Kidney (tissue), 14 donors: ENCODE data around the gene NXNL1. TPM values are rescaled to one million over a fixed set of nuclear protein-coding genes. Genes with fewer than 3 reads are reported as not detected.

ENCODE experiments used
- DNase-seq, 5 donors: peaks; one replicate each; pipeline ENCODE4 v3.0.0-alpha.2; 2013 to 2020
- FAIRE-seq: peaks from 2 replicates; lab custom pipeline; 2012; peaks lifted over from hg19 to GRCh38; lab: Jason Lieb, UNC
- H3K27ac ChIP-seq, 2 donors: one replicate each; pipeline ENCODE4 v1.7.0; 2013; ENCODE audit warnings: low read depth in 2 of 2, low read length in 2 of 2, inconsistent platforms in 1 of 2
- H3K27me3 ChIP-seq: one replicate; pipeline ENCODE4 v1.7.1; 2013; ENCODE audit warnings: low read length, inconsistent platforms; ENCODE audit not compliant: control insufficient read depth, insufficient read depth
- H3K36me3 ChIP-seq, 3 donors: one replicate each; pipeline versions ENCODE4 v1.7.0 to v1.7.1; 2013; ENCODE audit warnings: low read length in 3 of 3, control low read depth in 1 of 3, inconsistent platforms in 1 of 3; ENCODE audit not compliant: insufficient read depth in 3 of 3, control insufficient read depth in 2 of 3
- H3K4me1 ChIP-seq, 3 donors: one replicate each; pipeline versions ENCODE4 v1.7.0 to v1.7.1; 2013; ENCODE audit warnings: low read length in 3 of 3, inconsistent platforms in 1 of 3, low read depth in 1 of 3; ENCODE audit not compliant: control insufficient read depth in 2 of 3, insufficient read depth in 2 of 3
- H3K4me3 ChIP-seq, 3 donors: one replicate each; pipeline versions ENCODE4 v1.7.0 to v1.8.1; 2013; ENCODE audit warnings: low read length in 3 of 3, control low read depth in 1 of 3, inconsistent platforms in 1 of 3
- H3K9ac ChIP-seq, 3 donors: one replicate each; pipeline versions ENCODE4 v1.7.0 to v1.7.1; 2013; ENCODE audit warnings: low read length in 3 of 3, control low read depth in 1 of 3, inconsistent platforms in 1 of 3
- H3K9me3 ChIP-seq, 3 donors: one replicate each; pipeline versions ENCODE4 v1.7.0 to v1.7.1; 2013; ENCODE audit warnings: low read length in 3 of 3, control low read depth in 1 of 3, inconsistent platforms in 1 of 3; ENCODE audit not compliant: control insufficient read depth in 2 of 3, insufficient read depth in 1 of 3
- intact Hi-C: fragments of 100-400 bp; cut with DNase I; formaldehyde crosslinking; loops from one replicate; pipeline ENCODE4 v1.11.1; 2022
- polyA plus RNA-seq: library from polyadenylated mRNA; stranded (reverse); fragments of 350-450 nt; fragmentation: Illumina TruSeq; extraction: RNeasy Lipid Tissue Mini Kit (QIAGEN cat#74804); gene quantifications from one replicate; pipeline ENCODE4 v1.2.3, GENCODE V29; 2014; ENCODE audit warnings: low read depth, low replicate concordance; ENCODE audit not compliant: insufficient read depth
- total RNA-seq: library from RNA; stranded (reverse); fragmentation: NEBNext Ultra II Directional; extraction: Animal tissue kit (Norgen Biotek cat#: 25700); gene quantifications from one replicate; pipeline ENCODE4 v1.2.1, GENCODE V29; 2021
- TF ChIP-seq, protein P1 (sequence below): IDR thresholded peaks from 3 replicates; pipeline ENCODE4 v1.5.1; 2012; ENCODE audit warnings: mild to moderate bottlenecking, moderate library complexity, borderline replicate concordance; ENCODE audit not compliant: insufficient read depth; ENCODE audit errors: extremely low read depth
- donor health status: control.
- donor health status: control.
- donor health status: control.
- donor health status: control.
- donor health status: control.
- donor health status: DM: yes; HTN: yes; CAD: no.
- donor health status: Normal renal cell carcinoma (clear cell type).

NXNL1 gene
- total and polyA plus RNA-seq, 2 donors from 2014 or later, result not detected

DNA sequence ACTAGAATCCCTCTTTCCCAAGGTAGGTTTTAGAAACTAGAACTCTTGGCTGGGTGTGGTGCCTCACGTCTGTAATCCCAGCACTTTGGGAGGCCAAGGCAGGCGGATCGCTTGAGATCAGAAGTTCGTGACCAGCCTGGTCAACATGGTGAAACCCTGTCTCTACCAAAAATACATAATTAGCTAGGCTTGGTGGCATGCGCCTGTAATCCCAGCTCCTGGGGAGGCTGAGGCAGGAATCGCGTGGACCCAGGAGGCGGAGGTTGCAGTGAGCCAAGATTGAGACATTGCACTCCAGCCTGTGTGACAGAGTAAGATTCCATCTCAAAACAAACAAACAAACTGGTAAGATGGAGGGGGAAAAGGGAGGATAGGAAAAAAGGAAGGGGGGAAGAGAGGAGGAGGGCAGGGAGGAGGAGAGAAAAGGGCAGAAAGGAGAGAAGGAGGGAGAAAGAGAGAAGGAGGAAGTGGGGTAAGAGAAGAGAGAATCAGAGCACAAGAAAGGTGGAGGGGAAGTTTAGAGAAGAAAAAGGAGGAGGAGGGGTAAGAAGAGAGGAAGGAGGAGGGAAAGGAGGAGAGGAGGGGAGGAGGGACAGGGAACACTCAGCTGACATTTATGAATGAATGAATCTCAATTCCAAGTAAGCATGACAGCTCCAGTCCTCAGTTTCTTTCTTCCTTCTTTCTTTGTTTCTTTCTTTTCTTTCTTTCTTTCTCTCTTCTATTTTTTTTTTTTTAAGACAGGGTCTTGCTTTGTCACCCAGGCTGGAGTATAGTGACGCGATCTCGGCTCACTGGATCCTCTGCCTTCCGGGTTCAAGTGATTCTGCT lies 7.0 kb upstream of the NXNL1 start:
- H3K9ac ChIP-seq, result no peak overlapping the region
- no peaks in the 10 kb centered on the region for H3K9me3 ChIP-seq
- no peak overlapping the region for H3K27ac ChIP-seq
- DNase-seq (no peak), FAIRE-seq (no peak)
- peaks cover 0 to 22% (median 4%) of the 10 kb centered on the region in 3 donors for H3K4me1 ChIP-seq
- intact Hi-C loops, result loop anchor here (10.0 kb wide), 1 partner anchor 133 kb away; the partner anchor contains the start of genes ANO8 and GTPBP3
- H3K36me3 ChIP-seq, result no peaks in the 10 kb centered on the region
- H3K27me3 ChIP-seq, result no peaks in the 10 kb centered on the region
- H3K4me3 ChIP-seq, result no peak overlapping the region
- TF ChIP-seq, protein P1, sequence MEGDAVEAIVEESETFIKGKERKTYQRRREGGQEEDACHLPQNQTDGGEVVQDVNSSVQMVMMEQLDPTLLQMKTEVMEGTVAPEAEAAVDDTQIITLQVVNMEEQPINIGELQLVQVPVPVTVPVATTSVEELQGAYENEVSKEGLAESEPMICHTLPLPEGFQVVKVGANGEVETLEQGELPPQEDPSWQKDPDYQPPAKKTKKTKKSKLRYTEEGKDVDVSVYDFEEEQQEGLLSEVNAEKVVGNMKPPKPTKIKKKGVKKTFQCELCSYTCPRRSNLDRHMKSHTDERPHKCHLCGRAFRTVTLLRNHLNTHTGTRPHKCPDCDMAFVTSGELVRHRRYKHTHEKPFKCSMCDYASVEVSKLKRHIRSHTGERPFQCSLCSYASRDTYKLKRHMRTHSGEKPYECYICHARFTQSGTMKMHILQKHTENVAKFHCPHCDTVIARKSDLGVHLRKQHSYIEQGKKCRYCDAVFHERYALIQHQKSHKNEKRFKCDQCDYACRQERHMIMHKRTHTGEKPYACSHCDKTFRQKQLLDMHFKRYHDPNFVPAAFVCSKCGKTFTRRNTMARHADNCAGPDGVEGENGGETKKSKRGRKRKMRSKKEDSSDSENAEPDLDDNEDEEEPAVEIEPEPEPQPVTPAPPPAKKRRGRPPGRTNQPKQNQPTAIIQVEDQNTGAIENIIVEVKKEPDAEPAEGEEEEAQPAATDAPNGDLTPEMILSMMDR, result no peak

DNA sequence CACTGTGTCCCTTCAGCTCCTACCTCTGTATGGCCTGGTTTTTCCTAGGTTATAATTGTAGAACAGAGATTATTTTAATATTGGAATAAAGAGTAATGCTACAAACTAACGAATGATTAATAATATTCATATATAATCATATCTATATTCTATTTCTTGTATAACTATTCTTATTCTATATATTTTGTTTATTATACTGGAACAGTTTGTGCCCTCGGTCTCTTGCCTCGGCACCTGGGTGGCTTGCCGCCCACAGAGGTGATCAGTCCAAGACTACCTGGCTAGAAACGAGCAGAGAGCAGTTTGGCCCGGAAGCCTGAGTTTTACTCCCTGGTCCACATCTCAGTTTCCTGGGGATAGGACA lies 5.7 kb upstream of the NXNL1 start:
- no peak overlapping the region for H3K4me3 ChIP-seq
- H3K27ac ChIP-seq, result no peak overlapping the region
- H3K27me3 ChIP-seq, result no peaks in the 10 kb centered on the region
- H3K4me1 ChIP-seq, result peaks cover 0 to 21% (median 4%) of the 10 kb centered on the region in 3 donors
- DNase-seq, result no peak
- TF ChIP-seq, protein P1, result no peak
- H3K36me3 ChIP-seq, result no peaks in the 10 kb centered on the region
- intact Hi-C loops, result loop anchor here (10.0 kb wide), 1 partner anchor 132 kb away; the partner anchor contains the start of genes ANO8 and GTPBP3
- H3K9ac ChIP-seq, result no peak overlapping the region
- no peaks in the 10 kb centered on the region for H3K9me3 ChIP-seq
- peak; percentile 89 for FAIRE-seq

DNA sequence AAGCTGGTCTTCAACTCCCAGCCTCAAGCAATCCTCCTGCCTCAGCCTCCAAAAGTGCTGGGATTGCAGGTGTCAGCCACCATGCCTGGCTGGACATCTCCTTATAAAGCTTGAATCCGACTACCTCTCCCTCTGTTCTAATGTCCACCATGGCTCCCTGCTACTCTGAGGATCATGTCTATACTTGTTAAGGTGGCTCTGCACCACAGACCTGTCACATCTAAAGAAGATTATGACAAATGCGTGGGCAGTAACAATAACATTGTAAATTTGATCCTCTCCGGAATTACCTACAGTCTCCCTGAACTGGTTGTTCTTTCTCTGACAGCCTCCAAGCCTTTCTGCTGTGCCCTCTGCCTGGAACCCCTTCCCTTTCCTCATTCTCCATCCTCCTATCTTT lies 1.8 kb downstream of the NXNL1 start:
- DNase-seq (no peak), FAIRE-seq (no peak)
- TF ChIP-seq, protein P1, result no peak
- H3K36me3 ChIP-seq, result no peaks in the 10 kb centered on the region
- no peak overlapping the region for H3K9ac ChIP-seq
- H3K27me3 ChIP-seq, result peaks cover 10% of the 10 kb centered on the region
- no peak overlapping the region for H3K27ac ChIP-seq
- no peaks in the 10 kb centered on the region for H3K4me1 ChIP-seq
- H3K9me3 ChIP-seq, result no peaks in the 10 kb centered on the region
- no peak overlapping the region for H3K4me3 ChIP-seq
- intact Hi-C loops, result no loop called here
